Ovary (tissue), 9 donors: ENCODE data around the gene SYNM. TPM values are rescaled to one million over a fixed set of nuclear protein-coding genes. Genes with fewer than 3 reads are reported as not detected.

Experiments used
- DNase-seq, 5 donors: peaks; one replicate each; pipeline ENCODE4 v3.0.0-alpha.2; 2019 to 2020
- H3K27ac ChIP-seq, 2 donors: fragments of 200-600 bp; one replicate each; pipeline versions ENCODE4 v1.5.1 to v1.8.0; 2019 to 2022
- H3K27me3 ChIP-seq: fragments of 200-600 bp; one replicate; pipeline ENCODE4 v1.8.0; 2022
- H3K36me3 ChIP-seq: fragments of 200-600 bp; sonication (generic); one replicate; pipeline ENCODE4 v1.5.1; 2019
- H3K4me1 ChIP-seq: one replicate; pipeline ENCODE4 v1.8.1; 2013; ENCODE audit warnings: mild to moderate bottlenecking, moderate library complexity; ENCODE audit not compliant: insufficient read depth
- H3K4me3 ChIP-seq: fragments of 200-600 bp; sonication (generic); one replicate; pipeline ENCODE4 v1.5.1; 2017
- H3K9me3 ChIP-seq, 2 donors: fragments of 200-600 bp in 1 of 2; sonication (generic) in 1 of 2; one replicate each; pipeline versions ENCODE4 v1.5.1 to v1.8.1; 2013 to 2019; ENCODE audit warnings: mild to moderate bottlenecking in 1 of 2, moderate library complexity in 1 of 2
- CTCF ChIP-seq, 3 donors: fragments of 450-650 bp in 2 of 3; fragments of 200-600 bp in 1 of 3; IDR thresholded peaks; one replicate each; pipeline versions ENCODE4 v1.5.1 to v1.8.0; 2016 to 2022; ENCODE audit warnings: antibody characterized with exemption in 3 of 3, mild to moderate bottlenecking in 1 of 3
- EP300 ChIP-seq: sonication (generic); formaldehyde crosslinking; IDR thresholded peaks from one replicate; pipeline ENCODE4 v1.6.1; 2017; ENCODE audit warnings: antibody characterized with exemption
- POLR2A ChIP-seq: fragments of 450-650 bp; IDR thresholded peaks from one replicate; pipeline ENCODE4 v1.6.1; 2017; ENCODE audit warnings: antibody characterized with exemption, mild to moderate bottlenecking, moderate library complexity
- WGBS, 3 donors: extraction: QIAGEN DNeasy Blood & Tissue Kit in 1 of 3; methylation state at CpG; one replicate each; pipeline versions ENCODE4 v1.1.5 to v1.1.7; 2013 to 2017; 5-methylcytosine and 5-hydroxymethylcytosine counted together
- intact Hi-C, 4 donors: fragments of 100-400 bp; cut with DNase I; formaldehyde crosslinking; loops; one replicate each; pipeline versions ENCODE4 v1.11.0 to v1.15.1; 2022 to 2023
- polyA plus RNA-seq, 2 donors: library from polyadenylated mRNA; stranded (reverse); fragments of 200-250 nt in 1 of 2; fragments of 350-450 nt in 1 of 2; fragmentation: Illumina TruSeq in 1 of 2; extraction: RNeasy Lipid Tissue Mini Kit (QIAGEN cat#74804) in 1 of 2; gene quantifications; one replicate each; pipeline ENCODE4 v1.2.3, GENCODE V29; 2013 to 2014
- total RNA-seq, 7 donors: library from RNA; depleted of rRNA in 2 of 7; stranded (reverse); fragments of >200 nt in 2 of 7; fragmentation: NEBNext Ultra II Directional in 3 of 7; extraction: Animal tissue kit (Norgen Biotek cat#: 25700) in 3 of 7; gene quantifications; one replicate each; pipeline versions ENCODE4 v1.1.0 to v1.2.4, GENCODE V29; 2016 to 2023
- donor health status: DM: no; HTN: no; CAD: no; lungs with moderate emphysema.
- donor health status: DM: no; HTN: no; CAD: no.
- donor health status: Bipolar disorder and iron deficiency.
- donor health status: DM: yes; HTN: yes; CAD: no.
- donor health status: DM: no; HTN: no; CAD: no.
- donor health status: DM: yes; HTN: yes; CAD: no.

SYNM gene
- total and polyA plus RNA-seq, 9 donors: 4.5 to 54.0 (median 14.9) TPM

GRCh38 chr15:99145005-99145404, 40.1 kb downstream of the SYNM start:
- 86 to 87% (median 87%) methylated on average over 10 of the region's 10 CpGs for WGBS, 3 donors
- H3K4me1 ChIP-seq: no peaks in the 10 kb centered on the region
- no peak overlapping the region for H3K4me3 ChIP-seq
- TF ChIP-seq CTCF (IDR thresholded peaks at IDR 0.05) (no peak), POLR2A (no peak), EP300 (no peak)
- no peak overlapping the region for H3K27ac ChIP-seq
- intact Hi-C loops: no loop called here
- no peaks in the 10 kb centered on the region for H3K27me3 ChIP-seq
- H3K9me3 ChIP-seq: no peaks in the 10 kb centered on the region
- DNase-seq: no peak
- no peaks in the 10 kb centered on the region for H3K36me3 ChIP-seq

GRCh38 chr15:99145778-99146177, 40.9 kb downstream of the SYNM start:
- H3K27ac ChIP-seq: no peak overlapping the region
- H3K36me3 ChIP-seq: no peaks in the 10 kb centered on the region
- H3K4me3 ChIP-seq: no peak overlapping the region
- WGBS, 3 donors: 88 to 91% (median 90%) methylated on average over 6 of the region's 6 CpGs
- DNase-seq: no peak
- no peaks in the 10 kb centered on the region for H3K9me3 ChIP-seq
- intact Hi-C loops: no loop called here
- H3K4me1 ChIP-seq: no peaks in the 10 kb centered on the region
- no peaks in the 10 kb centered on the region for H3K27me3 ChIP-seq
- TF ChIP-seq CTCF (IDR thresholded peaks at IDR 0.05) (no peak), EP300 (no peak), POLR2A (no peak)

- H3K27me3 ChIP-seq: no peaks in the 10 kb centered on the region
- DNase-seq: no peak
- no peak overlapping the region for H3K27ac ChIP-seq
- H3K9me3 ChIP-seq: no peaks in the 10 kb centered on the region
- 97 to 100% (median 99%) methylated on average over 5 of the region's 5 CpGs for WGBS, 3 donors
- no peak overlapping the region for H3K4me3 ChIP-seq
- H3K4me1 ChIP-seq: no peaks in the 10 kb centered on the region
- no peaks in the 10 kb centered on the region for H3K36me3 ChIP-seq
- no peak for TF ChIP-seq CTCF (IDR thresholded peaks at IDR 0.05)
- intact Hi-C loops: no loop called here
These were observed 41.8 kb downstream of the SYNM start for GRCh38 chr15:99146661-99147060.

- no peaks in the 10 kb centered on the region for H3K27me3 ChIP-seq
- H3K9me3 ChIP-seq: no peaks in the 10 kb centered on the region
- no peak overlapping the region for H3K27ac ChIP-seq
- 78 to 87% (median 78%) methylated on average over 7 of the region's 7 CpGs for WGBS, 3 donors
- no peak for DNase-seq
- H3K36me3 ChIP-seq: no peaks in the 10 kb centered on the region
- no peaks in the 10 kb centered on the region for H3K4me1 ChIP-seq
- TF ChIP-seq CTCF (IDR thresholded peaks at IDR 0.05) (no peak), POLR2A (no peak), EP300 (no peak)
- no peak overlapping the region for H3K4me3 ChIP-seq
- intact Hi-C loops: no loop called here
These were observed 44.0 kb downstream of the SYNM start for GRCh38 chr15:99148851-99149276.

- no peak for TF ChIP-seq CTCF (IDR thresholded peaks at IDR 0.05)
- no peak for TF ChIP-seq EP300
- TF ChIP-seq POLR2A: no peak
- H3K27me3 ChIP-seq: no peaks in the 10 kb centered on the region
- no peak for DNase-seq
- no peaks in the 10 kb centered on the region for H3K9me3 ChIP-seq
- no peak overlapping the region for H3K27ac ChIP-seq
- no peaks in the 10 kb centered on the region for H3K4me1 ChIP-seq
- H3K4me3 ChIP-seq: no peak overlapping the region
- WGBS, 3 donors: 94 to 100% (median 98%) methylated on average over 4 of the region's 4 CpGs
- no peaks in the 10 kb centered on the region for H3K36me3 ChIP-seq
- intact Hi-C loops: no loop called here
These were observed 44.5 kb downstream of the SYNM start for GRCh38 chr15:99149366-99149765.
